Uterus (tissue), 2 donors: ENCODE data around the gene OCIAD2.

ENCODE experiments used
- POLR2A ChIP-seq, 2 donors: fragments of 450-650 bp; IDR thresholded peaks; one replicate each; pipeline ENCODE4 v1.6.1; 2016; ENCODE audit warnings: antibody characterized with exemption in 2 of 2, mild to moderate bottlenecking in 1 of 2, moderate library complexity in 1 of 2
- TF ChIP-seq, protein P1 (sequence below), 4 experiments: fragments of 200-600 bp in 2 of 4; fragments of 450-650 bp in 2 of 4; sonication (generic) in 2 of 4; IDR thresholded peaks; one replicate each; pipeline ENCODE4 v1.5.1; 2016 to 2019; ENCODE audit warnings: antibody characterized with exemption in 4 of 4, mild to moderate bottlenecking in 2 of 4, moderate library complexity in 1 of 4

DNA sequence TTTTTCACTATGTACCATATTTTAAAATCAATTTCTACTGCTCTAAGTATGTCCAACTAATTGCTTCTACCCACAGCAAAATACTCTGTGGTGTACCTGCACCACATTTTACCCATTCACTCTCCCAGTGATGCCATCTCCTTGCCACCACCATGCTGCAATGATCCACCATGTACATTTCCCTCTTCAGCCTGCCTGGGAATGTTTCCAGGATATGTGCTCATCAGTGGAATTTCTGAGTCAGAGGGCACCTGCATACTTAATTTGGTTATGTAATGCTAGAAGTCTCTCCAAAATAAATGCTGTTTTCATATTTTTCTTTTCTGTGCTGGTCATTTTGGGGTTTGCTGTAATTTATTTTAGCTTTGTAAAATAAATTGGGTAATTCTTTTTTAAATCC is 33.2 kb upstream of the OCIAD2 start:
- TF ChIP-seq, protein P1, sequence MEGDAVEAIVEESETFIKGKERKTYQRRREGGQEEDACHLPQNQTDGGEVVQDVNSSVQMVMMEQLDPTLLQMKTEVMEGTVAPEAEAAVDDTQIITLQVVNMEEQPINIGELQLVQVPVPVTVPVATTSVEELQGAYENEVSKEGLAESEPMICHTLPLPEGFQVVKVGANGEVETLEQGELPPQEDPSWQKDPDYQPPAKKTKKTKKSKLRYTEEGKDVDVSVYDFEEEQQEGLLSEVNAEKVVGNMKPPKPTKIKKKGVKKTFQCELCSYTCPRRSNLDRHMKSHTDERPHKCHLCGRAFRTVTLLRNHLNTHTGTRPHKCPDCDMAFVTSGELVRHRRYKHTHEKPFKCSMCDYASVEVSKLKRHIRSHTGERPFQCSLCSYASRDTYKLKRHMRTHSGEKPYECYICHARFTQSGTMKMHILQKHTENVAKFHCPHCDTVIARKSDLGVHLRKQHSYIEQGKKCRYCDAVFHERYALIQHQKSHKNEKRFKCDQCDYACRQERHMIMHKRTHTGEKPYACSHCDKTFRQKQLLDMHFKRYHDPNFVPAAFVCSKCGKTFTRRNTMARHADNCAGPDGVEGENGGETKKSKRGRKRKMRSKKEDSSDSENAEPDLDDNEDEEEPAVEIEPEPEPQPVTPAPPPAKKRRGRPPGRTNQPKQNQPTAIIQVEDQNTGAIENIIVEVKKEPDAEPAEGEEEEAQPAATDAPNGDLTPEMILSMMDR (IDR thresholded peaks at IDR 0.05), result no peak
- no peak for TF ChIP-seq POLR2A (IDR thresholded peaks at IDR 0.05)
